ENCODE measurements around the gene SS18L1.

SS18L1 gene

GRCh38 chr20:62195736-62196135 lies 52.2 kb downstream of the SS18L1 start:
- DNase-seq (ENCODE audit: low read depth), result no peak

DNA sequence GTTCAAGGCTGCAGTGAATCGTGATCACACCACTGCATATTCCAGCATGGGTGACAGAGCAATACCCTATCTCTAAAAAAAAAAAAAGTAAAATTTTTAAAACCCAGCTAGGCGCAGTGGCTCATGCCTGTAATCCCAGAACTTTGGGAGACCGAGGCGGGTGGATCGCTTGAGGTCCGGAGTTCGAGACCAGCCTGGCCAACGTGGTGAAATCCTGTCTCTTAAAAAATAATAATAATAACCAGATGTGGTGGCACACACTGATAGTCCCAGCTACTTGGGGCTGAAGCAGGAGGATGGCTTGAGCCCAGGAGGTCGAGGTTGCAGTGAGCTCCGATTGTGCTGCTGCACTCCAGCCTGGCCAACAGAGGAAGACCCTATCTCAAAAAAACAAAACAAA lies 52.7 kb downstream of the SS18L1 start:
- DNase-seq (ENCODE audit: low read depth), result no peak

DNA sequence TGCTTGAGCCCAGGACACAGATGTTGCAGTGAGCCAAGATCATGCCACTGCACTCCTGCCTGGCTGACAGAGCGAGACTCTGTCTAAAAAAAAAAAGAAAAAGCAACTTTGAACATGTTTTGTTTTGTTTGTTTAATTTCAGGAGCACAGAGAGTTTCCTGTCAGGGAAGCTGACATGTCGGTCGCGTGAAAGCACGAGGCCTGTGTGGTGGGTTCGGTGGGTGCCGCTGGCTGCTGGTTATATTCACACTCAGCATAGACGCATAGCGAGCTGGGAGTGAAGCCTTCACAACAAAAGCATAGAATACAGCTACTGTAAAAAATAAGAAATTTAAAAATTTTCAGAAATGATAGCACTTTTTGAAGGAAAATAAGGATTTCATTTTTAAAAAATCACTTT lies 53.7 kb downstream of the SS18L1 start:
- no peak for DNase-seq (ENCODE audit: low read depth)

- DNase-seq (ENCODE audit: low read depth), result no peak
Observed at GRCh38 chr20:62197801-62198200, 54.2 kb downstream of the SS18L1 start.

DNA sequence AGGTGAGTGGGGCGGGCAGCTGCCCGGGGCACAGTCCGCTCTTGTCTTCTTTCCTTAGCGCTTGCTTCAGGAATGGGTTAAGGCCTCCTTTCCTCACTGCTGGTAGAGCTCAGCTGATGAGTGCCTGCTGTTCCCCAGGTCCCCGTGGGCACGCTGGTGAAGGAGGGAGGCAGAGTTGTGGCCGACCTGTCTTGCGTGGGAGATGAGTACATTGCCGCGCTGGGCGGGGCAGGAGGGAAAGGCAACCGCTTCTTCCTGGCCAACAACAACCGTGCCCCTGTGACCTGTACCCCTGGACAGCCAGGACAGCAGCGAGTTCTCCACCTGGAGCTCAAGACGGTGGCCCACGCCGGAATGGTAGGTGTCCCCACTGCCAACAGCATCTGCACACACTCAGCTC lies 54.9 kb downstream of the SS18L1 start:
- DNase-seq (ENCODE audit: low read depth), result no peak

- no peak for DNase-seq (ENCODE audit: low read depth)
Observed at GRCh38 chr20:62198931-62199330, 55.4 kb downstream of the SS18L1 start.

DNA sequence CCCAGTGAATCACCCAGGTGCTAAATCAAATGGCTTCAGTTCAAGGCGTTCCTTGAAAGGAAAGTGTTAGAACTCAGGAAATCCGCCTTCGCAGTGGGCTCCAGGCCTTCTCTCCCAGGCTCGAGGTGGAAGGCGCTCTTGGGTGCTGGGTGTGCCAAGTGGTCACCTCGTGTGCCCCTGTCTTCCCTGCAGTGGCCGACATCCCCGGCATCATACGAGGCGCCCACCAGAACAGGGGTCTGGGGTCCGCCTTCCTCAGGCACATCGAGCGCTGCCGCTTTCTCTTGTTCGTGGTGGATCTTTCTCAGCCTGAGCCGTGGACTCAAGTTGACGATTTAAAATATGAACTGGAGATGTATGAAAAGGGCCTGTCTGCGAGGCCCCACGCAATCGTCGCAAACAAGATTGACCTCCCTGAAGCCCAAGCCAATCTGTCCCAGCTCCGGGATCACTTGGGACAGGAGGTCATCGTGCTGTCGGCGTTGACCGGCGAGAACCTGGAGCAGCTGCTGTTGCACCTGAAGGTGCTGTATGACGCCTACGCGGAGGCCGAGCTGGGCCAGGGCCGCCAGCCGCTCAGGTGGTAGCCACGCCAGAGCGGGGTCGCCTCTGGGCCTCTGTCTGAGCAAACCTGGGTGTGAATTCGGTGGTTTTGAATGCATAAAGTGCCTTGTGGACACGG lies 57.1 kb downstream of the SS18L1 start:
- DNase-seq (ENCODE audit: low read depth), result no peak

- no peak for DNase-seq (ENCODE audit: low read depth)
Observed at GRCh38 chr20:62201173-62202082, 57.9 kb downstream of the SS18L1 start.

DNA sequence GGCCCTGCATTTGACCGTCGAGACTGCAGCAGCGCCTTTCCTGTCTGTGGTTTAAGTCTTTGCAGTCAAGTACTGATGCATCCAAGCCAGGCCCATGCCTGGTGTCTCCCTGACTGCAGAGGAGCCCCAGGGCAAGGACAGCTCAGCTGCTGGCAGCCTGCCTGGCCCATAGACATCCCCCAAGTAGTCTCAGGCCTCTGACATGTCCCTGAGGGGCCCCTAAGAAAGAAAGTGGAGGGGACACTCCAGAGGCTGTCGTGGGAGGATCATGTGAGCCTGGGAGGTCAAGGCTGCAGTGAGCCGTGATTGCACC lies 58.5 kb downstream of the SS18L1 start:
- DNase-seq (ENCODE audit: low read depth), result no peak

GRCh38 chr20:62202676-62203377 lies 59.3 kb downstream of the SS18L1 start:
- DNase-seq (ENCODE audit: low read depth), result no peak

DNA sequence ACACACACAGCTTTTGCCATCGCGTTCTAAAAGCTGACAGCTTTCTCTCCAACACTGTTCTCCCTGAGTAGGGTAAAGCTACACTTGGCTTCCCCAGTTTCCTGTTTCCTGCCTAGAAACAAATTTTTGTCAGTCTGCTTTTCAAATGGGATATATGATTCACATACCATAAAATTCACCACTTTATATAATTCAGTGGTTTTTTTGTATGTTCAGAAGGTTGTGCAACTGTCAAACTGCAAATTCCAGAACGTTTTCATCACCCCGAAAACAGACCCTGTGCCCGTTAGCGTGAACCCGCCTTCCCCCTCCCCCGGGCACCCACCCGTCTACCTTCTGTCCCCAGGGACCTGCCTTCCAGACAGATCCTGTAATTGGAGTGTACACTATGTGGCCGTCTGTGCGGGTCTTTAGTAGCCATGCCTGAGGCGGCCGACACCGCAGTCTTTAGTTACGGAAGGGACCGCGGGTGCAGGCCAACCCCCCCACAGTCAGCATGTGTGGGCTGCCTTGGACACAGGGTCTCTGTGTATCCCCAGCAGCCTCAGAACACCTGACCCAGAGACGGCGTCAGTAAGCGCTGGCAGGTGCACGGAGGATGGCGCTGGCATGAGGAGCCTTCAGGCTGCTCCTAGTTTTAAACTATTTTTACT lies 59.9 kb downstream of the SS18L1 start:
- no peak for DNase-seq (ENCODE audit: low read depth)

DNA sequence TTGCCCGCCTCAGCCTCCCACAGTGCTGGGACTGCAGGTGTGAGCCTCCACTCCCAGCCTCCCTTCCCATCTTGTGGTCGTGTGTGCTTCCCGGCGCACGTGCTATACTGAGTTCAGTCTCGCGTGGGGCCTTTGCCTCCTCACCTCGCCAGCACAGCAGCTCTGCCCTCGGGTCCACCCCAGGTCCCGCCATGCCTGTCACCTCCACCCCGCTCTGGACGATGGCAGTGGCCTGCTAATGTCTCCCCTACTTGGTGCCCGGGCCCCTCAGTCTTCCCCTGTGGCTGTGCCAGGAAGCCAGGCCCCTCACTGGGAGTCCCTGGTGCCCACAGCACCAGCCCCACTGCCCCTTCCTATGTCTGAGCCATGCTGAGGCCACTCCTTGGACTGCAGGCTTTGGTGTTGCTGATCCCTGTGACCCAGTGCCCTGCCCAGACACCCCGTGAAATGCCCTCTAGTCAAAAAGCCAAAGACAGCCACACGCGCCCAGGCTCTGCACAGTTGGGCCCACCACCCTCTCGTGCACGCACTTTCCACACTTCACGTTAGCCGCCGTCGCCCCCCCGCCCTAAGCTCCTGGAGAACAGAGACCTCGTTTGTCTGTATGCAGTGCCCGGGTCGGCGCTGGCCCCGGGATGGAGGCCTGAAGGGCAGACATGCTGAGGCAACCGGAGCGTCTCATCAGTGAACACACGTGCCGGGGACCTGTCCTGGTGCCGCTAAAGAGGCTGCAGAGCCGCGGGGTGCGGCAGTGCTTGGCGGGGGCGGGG lies 62.2 kb downstream of the SS18L1 start:
- no peak for DNase-seq (ENCODE audit: low read depth)

GRCh38 chr20:62206388-62206775 lies 62.8 kb downstream of the SS18L1 start:
- no peak for DNase-seq (ENCODE audit: low read depth)

- DNase-seq (ENCODE audit: low read depth), result no peak
Observed at GRCh38 chr20:62208061-62208794, 64.7 kb downstream of the SS18L1 start.

GRCh38 chr20:62208795-62209755 lies 65.5 kb downstream of the SS18L1 start:
- no peak for DNase-seq (ENCODE audit: low read depth)

DNA sequence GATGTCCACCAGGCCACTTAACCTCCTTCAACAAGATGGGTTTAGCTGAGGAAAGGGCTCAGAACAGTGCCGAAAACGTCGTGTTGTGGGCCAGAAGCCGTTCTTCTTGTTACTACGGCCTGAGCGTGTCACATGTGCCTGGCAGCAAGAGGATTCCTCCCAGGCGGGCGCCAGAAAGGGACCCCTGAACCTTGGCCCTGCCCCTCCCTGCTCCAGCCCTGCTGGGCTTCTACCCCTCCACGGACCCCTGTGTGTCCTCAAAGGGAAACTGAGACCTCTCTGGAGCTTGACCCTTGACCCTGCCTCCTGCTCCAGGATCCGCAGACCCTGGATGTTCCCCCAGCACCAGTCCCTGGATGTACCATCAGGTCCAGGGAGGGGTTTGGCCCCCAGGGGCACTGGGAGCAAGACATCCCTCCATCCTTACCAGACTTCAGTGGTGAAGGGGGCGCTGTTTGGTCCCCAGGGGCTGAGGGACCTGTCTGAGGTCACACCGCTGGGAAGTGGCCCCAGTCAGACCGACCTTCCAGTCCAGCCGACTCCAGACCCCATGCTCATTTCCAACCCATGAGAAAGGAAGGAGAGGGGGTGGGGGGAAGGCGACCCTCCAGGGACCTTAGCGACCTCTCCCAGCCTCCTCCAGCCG lies 66.4 kb downstream of the SS18L1 start:
- DNase-seq (ENCODE audit: low read depth), result no peak

- DNase-seq (ENCODE audit: low read depth), result no peak
Observed at GRCh38 chr20:62210496-62210855, 66.9 kb downstream of the SS18L1 start.

- DNase-seq (ENCODE audit: low read depth), result no peak
Observed at GRCh38 chr20:62211216-62211615, 67.6 kb downstream of the SS18L1 start.

GRCh38 chr20:62211769-62212288 lies 68.3 kb downstream of the SS18L1 start:
- no peak for DNase-seq (ENCODE audit: low read depth)

Data from activated T-cell treated with anti-CD3 and anti-CD28 coated beads for 48 hours (primary cell).